ENCODE measurements around the gene LRTM2. TPM values are rescaled to one million over a fixed set of nuclear protein-coding genes. Genes with fewer than 3 reads are reported as not detected.

LRTM2 gene
- total and polyA plus RNA-seq, 2 experiments from 2014 or later = not detected

DNA sequence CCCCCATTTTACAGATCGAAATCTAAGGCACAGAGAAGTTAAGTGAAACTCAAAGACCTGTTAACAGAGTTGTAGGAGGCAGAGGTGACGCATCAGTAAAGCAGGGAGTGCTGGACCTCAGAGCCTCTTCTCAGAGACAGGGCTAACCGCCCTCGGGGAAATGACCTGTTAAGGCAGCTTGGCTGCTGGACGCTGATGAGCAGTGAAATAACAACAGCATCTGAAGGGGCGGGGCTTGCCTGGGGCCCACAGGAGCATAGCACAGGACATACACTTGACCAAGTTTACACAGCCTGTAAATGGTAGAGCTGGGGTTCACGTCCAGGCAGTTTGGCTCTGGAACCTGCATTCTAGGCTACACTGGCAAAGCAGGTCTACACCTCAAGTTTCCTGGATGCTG is 39.3 kb downstream of the LRTM2 start:
- no peak overlapping the region for H3K27ac ChIP-seq
- H3K4me3 ChIP-seq = no peak overlapping the region
- DNase-seq = peak; percentile 34
- no peaks in the 10 kb centered on the region for H3F3A ChIP-seq (ENCODE audit: insufficient read depth)
- no peak overlapping the region for H3K4me2 ChIP-seq (ENCODE audit: unreplicated experiment)
- no peak overlapping the region for H2AFZ ChIP-seq
- TF ChIP-seq EZH2phosphoT487 (IDR thresholded peaks at IDR 0.05; ENCODE audit: insufficient read depth, low read depth) (no peak), EZH2 (IDR thresholded peaks at IDR 0.05; ENCODE audit: insufficient read depth, poor library complexity, severe bottlenecking) (no peak)
- H3K9me2 ChIP-seq (ENCODE audit: insufficient read depth) = no peaks in the 10 kb centered on the region
- H3K79me2 ChIP-seq (ENCODE audit: insufficient read depth) = no peaks in the 10 kb centered on the region
- WGBS, 2 experiments (ENCODE audit: low coverage in 1 of 2, low lambda C conversion rate in 2 of 2, missing lambda C conversion rate in 2 of 2) = 60 to 66% methylated on average over 7 of the region's 7 CpGs
- H3K27me3 ChIP-seq (replicated peaks; ENCODE audit: insufficient read depth) = peaks cover 26% of the 10 kb centered on the region
- no peaks in the 10 kb centered on the region for H3K36me3 ChIP-seq (ENCODE audit: low read depth)
- H4K20me1 ChIP-seq (ENCODE audit: insufficient read depth) = no peaks in the 10 kb centered on the region
- H3K9ac ChIP-seq = no peak overlapping the region
- H3K4me1 ChIP-seq (ENCODE audit: insufficient read depth) = no peaks in the 10 kb centered on the region
- in situ Hi-C loops (cut with MboI) = no loop called here
- H3K9me3 ChIP-seq (ENCODE audit: low read depth) = no peaks in the 10 kb centered on the region

DNA sequence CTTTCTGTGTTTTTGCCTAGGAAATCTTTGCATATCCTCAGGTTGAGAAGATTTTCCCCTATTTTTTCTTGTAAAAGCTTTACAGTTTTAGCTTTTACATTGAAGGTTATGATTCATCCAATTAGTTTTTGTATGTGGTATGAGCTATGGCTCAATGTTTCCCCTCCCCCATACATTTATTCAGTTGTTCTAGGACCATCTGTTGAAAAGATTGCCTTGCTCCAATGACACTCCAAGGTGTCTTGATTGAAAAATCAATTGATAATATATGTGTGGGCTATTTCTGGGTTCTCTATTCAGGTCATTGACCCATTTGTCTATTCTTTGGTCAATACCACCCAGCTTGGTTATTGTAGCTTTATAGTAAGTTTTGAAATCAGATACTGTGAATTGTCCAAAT is 42.6 kb downstream of the LRTM2 start:
- in situ Hi-C loops (cut with MboI) = no loop called here
- no peaks in the 10 kb centered on the region for H3F3A ChIP-seq (ENCODE audit: insufficient read depth)
- no peak overlapping the region for H3K4me3 ChIP-seq
- peaks cover 51% of the 10 kb centered on the region for H3K27me3 ChIP-seq (replicated peaks; ENCODE audit: insufficient read depth)
- H2AFZ ChIP-seq = no peak overlapping the region
- no peaks in the 10 kb centered on the region for H3K9me2 ChIP-seq (ENCODE audit: insufficient read depth)
- no peak overlapping the region for H3K4me2 ChIP-seq (ENCODE audit: unreplicated experiment)
- no peaks in the 10 kb centered on the region for H4K20me1 ChIP-seq (ENCODE audit: insufficient read depth)
- no peaks in the 10 kb centered on the region for H3K79me2 ChIP-seq (ENCODE audit: insufficient read depth)
- DNase-seq = no peak
- TF ChIP-seq EZH2phosphoT487 (IDR thresholded peaks at IDR 0.05; ENCODE audit: insufficient read depth, low read depth) (no peak), EZH2 (IDR thresholded peaks at IDR 0.05; ENCODE audit: insufficient read depth, poor library complexity, severe bottlenecking) (no peak)
- H3K9me3 ChIP-seq (ENCODE audit: low read depth) = no peaks in the 10 kb centered on the region
- no peak overlapping the region for H3K9ac ChIP-seq
- no peak overlapping the region for H3K27ac ChIP-seq
- H3K36me3 ChIP-seq (ENCODE audit: low read depth) = no peaks in the 10 kb centered on the region
- H3K4me1 ChIP-seq (ENCODE audit: insufficient read depth) = no peaks in the 10 kb centered on the region

DNA sequence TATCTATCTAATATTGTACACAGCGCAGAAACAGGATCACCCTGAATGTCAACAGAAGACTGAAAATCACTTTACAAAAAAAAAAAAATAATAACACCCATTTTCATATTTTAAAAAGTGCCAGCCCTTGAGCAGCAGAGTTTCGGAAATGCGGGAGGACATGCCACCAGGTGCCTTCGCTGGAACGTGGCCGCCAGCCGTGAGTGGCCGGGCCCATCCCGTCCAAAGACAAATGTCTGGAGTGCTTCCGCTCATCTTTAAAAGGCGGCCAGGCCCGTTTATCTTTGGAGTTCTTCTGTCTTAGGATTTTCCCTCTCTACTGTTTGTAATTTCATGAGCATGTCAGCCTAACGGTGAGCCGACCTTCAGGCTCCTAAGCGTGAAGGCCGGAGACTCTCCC is 43.5 kb downstream of the LRTM2 start:
- Histone ChIP-seq H3K4me2 (ENCODE audit: unreplicated experiment) (no peak overlapping the region), H3K9me2 (ENCODE audit: insufficient read depth) (no peaks in the 10 kb centered on the region), H3K27me3 (replicated peaks; ENCODE audit: insufficient read depth) (peaks cover 55% of the 10 kb centered on the region), H3K79me2 (ENCODE audit: insufficient read depth) (no peaks in the 10 kb centered on the region), H3K36me3 (ENCODE audit: low read depth) (no peaks in the 10 kb centered on the region), H3K9ac (no peak overlapping the region), H4K20me1 (ENCODE audit: insufficient read depth) (no peaks in the 10 kb centered on the region), H3K9me3 (ENCODE audit: low read depth) (no peaks in the 10 kb centered on the region), H3K27ac (no peak overlapping the region), H3K4me1 (ENCODE audit: insufficient read depth) (no peaks in the 10 kb centered on the region), H3K4me3 (no peak overlapping the region), H2AFZ (no peak overlapping the region), H3F3A (ENCODE audit: insufficient read depth) (no peaks in the 10 kb centered on the region)
- WGBS, 2 experiments (ENCODE audit: low coverage in 1 of 2, low lambda C conversion rate in 2 of 2, missing lambda C conversion rate in 2 of 2) = 75 to 77% methylated on average over 16 of the region's 16 CpGs
- in situ Hi-C loops (cut with MboI) = no loop called here
- TF ChIP-seq EZH2 (IDR thresholded peaks at IDR 0.05; ENCODE audit: insufficient read depth, poor library complexity, severe bottlenecking) = no peak
- no peak for DNase-seq

GRCh38 chr12:1864456-1864855 is 44.1 kb downstream of the LRTM2 start:
- Histone ChIP-seq H3K9ac (no peak overlapping the region), H3F3A (ENCODE audit: insufficient read depth) (no peaks in the 10 kb centered on the region), H3K4me2 (ENCODE audit: unreplicated experiment) (no peak overlapping the region), H3K27ac (no peak overlapping the region), H3K79me2 (ENCODE audit: insufficient read depth) (no peaks in the 10 kb centered on the region), H3K4me1 (ENCODE audit: insufficient read depth) (no peaks in the 10 kb centered on the region), H2AFZ (no peak overlapping the region), H3K27me3 (replicated peaks; ENCODE audit: insufficient read depth) (peaks cover 52% of the 10 kb centered on the region), H3K36me3 (ENCODE audit: low read depth) (no peaks in the 10 kb centered on the region), H3K4me3 (no peak overlapping the region), H4K20me1 (ENCODE audit: insufficient read depth) (no peaks in the 10 kb centered on the region), H3K9me3 (ENCODE audit: low read depth) (no peaks in the 10 kb centered on the region), H3K9me2 (ENCODE audit: insufficient read depth) (no peaks in the 10 kb centered on the region)
- in situ Hi-C loops (cut with MboI) = no loop called here
- DNase-seq = no peak
- 42 to 44% methylated on average over 26 to 27 of the region's 27 CpGs for WGBS, 2 experiments (ENCODE audit: low coverage in 1 of 2, low lambda C conversion rate in 2 of 2, missing lambda C conversion rate in 2 of 2)
- TF ChIP-seq EZH2 (IDR thresholded peaks at IDR 0.05; ENCODE audit: insufficient read depth, poor library complexity, severe bottlenecking) (no peak), EZH2phosphoT487 (IDR thresholded peaks at IDR 0.05; ENCODE audit: insufficient read depth, low read depth) (no peak)

DNA sequence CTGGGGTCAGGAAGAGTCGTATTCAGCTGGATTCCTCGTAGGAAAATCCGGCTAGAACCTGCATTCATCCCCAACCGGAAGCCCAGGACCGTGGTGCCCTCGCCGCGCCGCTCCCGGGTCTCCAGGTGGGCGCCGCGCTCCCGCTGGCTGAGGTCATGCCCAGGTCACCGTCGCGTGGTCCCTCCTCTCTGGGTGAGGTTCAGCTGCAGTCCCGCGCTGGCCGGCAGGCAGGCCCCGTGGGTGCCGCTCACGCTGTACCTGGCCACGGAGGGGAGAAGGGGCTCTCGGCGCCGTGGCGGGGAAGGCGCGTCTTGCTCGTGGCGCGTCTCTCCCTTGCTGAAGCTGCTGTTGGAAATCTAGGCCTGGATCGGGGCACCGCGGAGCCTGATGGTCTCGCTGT is 44.5 kb downstream of the LRTM2 start:
- TF ChIP-seq EZH2phosphoT487 (IDR thresholded peaks at IDR 0.05; ENCODE audit: insufficient read depth, low read depth) (no peak), EZH2 (IDR thresholded peaks at IDR 0.05; ENCODE audit: insufficient read depth, poor library complexity, severe bottlenecking) (no peak)
- Histone ChIP-seq H4K20me1 (ENCODE audit: insufficient read depth) (no peaks in the 10 kb centered on the region), H2AFZ (no peak overlapping the region), H3K9me2 (ENCODE audit: insufficient read depth) (no peaks in the 10 kb centered on the region), H3K4me1 (ENCODE audit: insufficient read depth) (no peaks in the 10 kb centered on the region), H3K27ac (no peak overlapping the region), H3K9me3 (ENCODE audit: low read depth) (no peaks in the 10 kb centered on the region), H3K27me3 (replicated peaks; ENCODE audit: insufficient read depth) (peaks cover 50% of the 10 kb centered on the region), H3K9ac (no peak overlapping the region), H3F3A (ENCODE audit: insufficient read depth) (no peaks in the 10 kb centered on the region), H3K4me2 (ENCODE audit: unreplicated experiment) (no peak overlapping the region), H3K79me2 (ENCODE audit: insufficient read depth) (no peaks in the 10 kb centered on the region), H3K36me3 (ENCODE audit: low read depth) (no peaks in the 10 kb centered on the region), H3K4me3 (no peak overlapping the region)
- DNase-seq = no peak
- 50 to 52% methylated on average over 31 to 32 of the region's 37 CpGs for WGBS, 2 experiments (ENCODE audit: low coverage in 1 of 2, low lambda C conversion rate in 2 of 2, missing lambda C conversion rate in 2 of 2)
- in situ Hi-C loops (cut with MboI) = no loop called here
